Measurements from ENCODE around the gene LIM2.

DNA sequence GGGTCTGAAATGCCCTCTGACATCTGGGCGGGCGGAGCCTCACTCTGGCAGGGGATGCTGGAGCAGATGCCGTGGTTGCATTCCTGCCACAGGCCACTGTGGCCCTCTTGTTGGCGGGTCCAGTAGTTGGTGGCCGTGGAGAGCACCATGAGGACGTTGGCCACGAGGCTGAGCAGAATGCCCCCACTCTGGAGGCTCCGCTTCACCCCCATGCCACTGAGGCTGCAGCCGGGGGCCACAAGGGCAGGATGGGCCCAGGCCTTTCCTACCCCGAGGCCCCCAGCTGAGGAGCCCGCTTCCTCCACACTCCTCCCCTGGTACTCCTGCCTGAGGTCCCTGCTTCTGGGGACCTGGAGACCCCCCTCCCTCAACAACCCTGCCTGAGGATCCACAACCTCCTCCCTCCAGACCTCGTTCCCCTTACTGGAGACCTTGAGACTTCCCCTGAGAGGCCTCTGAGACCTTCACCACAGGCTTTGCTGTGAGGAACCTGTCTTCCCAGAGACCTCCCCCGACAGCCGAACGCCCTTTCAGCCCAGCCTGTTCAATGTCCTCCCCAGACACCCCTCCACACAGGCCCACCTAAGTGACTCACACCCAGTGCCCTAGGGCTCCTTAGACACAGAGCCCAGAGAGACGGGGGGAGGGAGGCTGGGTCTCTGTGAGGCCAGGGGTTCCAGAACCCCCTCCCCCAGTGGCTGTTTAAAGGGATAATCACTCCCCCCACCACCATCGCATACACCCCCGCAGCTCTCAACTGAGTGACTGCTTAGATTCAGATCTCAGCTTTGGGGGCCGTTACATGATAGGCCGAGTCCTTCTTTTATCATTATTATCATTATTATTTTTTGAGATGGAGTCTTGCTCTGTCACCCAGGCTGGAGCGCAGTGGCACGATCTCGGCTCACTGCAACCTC, 19.1 kb downstream of the LIM2 start, which contains the start of gene CLDND2:
- TF ChIP-seq, protein P1, sequence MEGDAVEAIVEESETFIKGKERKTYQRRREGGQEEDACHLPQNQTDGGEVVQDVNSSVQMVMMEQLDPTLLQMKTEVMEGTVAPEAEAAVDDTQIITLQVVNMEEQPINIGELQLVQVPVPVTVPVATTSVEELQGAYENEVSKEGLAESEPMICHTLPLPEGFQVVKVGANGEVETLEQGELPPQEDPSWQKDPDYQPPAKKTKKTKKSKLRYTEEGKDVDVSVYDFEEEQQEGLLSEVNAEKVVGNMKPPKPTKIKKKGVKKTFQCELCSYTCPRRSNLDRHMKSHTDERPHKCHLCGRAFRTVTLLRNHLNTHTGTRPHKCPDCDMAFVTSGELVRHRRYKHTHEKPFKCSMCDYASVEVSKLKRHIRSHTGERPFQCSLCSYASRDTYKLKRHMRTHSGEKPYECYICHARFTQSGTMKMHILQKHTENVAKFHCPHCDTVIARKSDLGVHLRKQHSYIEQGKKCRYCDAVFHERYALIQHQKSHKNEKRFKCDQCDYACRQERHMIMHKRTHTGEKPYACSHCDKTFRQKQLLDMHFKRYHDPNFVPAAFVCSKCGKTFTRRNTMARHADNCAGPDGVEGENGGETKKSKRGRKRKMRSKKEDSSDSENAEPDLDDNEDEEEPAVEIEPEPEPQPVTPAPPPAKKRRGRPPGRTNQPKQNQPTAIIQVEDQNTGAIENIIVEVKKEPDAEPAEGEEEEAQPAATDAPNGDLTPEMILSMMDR (IDR thresholded peaks at IDR 0.05), result no peak
- TF ChIP-seq POLR2A (IDR thresholded peaks at IDR 0.05) (no peak), POLR2AphosphoS5 (IDR thresholded peaks at IDR 0.05) (no peak)

All from suprapubic skin (tissue), 4 donors.